GM20431 (cell line): Measurements from ENCODE around the gene MYH10.

Source experiments
- in situ Hi-C: fragments of 300-500 bp; cut with MseI, MboI; formaldehyde crosslinking; loops from one replicate; pipeline ENCODE4 v1.15.0; 2020; ENCODE audit warnings: low sequenced_read_pairs; ENCODE audit not compliant: unreplicated experiment

The MYH10 gene

GRCh38 chr17:8611137-8611536 lies 19.4 kb downstream of the MYH10 start:
- in situ Hi-C loops = no loop called here

- in situ Hi-C loops = no loop called here
These were observed 20.0 kb downstream of the MYH10 start for GRCh38 chr17:8610558-8610957.

DNA sequence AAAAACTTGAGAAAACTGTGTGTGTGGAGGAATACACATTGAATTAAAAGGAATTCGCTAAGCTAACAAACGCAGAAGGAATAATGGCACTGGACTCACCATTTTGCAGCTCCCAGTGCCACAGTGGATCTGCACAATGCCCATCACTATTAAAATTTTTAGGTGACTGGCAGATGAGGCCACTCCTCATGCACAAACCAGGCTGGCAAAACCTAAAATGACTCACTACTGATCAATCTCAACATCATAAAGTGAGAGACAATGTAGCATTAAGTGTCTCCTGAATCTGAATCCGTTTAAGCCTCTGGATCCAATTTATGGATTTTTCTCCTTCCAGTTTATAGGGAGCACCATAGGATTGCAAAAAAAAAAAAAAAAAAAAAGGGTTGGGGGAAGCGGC lies 20.6 kb downstream of the MYH10 start:
- in situ Hi-C loops = no loop called here

DNA sequence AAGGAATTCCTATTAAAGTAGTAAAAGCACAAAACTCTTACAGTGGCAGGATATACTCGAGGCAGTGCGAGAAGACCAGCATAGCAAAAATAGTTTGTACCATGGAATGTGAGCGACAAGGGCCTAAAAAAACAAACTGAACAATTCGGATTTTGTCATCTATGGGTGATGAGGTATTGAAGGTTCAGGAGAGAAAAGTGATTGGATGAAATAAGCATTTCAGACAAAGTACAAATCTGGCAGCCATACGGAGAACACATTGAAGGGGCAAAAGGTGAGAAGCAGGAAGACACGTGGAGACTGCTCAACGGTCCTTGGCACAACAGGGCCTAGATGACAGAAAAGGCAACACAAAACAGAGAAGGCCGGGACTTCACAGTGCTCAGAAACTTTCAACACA lies 22.5 kb downstream of the MYH10 start:
- in situ Hi-C loops = no loop called here

DNA sequence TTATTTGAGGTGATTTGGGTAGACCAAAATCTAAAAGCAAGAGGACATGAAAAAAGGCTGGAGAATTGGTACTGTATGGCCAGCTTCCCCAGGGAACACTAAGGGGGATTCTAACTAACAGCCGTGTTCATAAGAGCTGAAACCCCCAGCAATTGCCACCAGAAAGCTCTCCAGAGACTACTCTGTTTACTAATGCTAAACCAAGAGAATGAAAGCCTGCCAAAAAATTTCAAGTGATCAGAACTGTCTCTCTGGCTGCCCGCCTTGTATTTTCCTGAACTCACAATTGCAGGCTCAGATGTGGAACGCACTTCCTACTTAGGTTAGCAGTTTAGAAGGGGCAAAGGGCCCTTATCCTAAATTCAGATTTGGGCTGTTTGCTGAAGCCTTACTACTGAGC lies 24.1 kb downstream of the MYH10 start:
- in situ Hi-C loops = no loop called here

DNA sequence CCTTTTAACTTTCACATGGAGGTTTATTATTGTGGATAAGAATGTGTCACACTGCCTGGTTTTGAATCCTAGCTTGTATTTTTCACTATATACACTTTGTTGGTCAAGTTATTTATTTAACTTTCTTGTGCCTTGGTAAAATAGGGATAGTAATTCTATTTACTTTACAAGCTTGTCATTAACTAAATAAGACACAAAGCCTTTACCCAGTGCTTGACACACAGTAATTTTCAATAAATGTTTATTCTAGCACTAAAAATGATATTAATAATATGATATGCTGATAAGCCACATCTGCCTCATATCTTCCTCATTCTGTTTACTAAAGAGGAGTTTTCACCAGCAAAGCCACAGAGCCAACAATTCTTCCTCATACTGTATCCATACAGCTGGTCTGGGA lies 27.8 kb downstream of the MYH10 start:
- in situ Hi-C loops = no loop called here

- in situ Hi-C loops = no loop called here
These were observed 31.0 kb downstream of the MYH10 start for GRCh38 chr17:8599351-8600011.

DNA sequence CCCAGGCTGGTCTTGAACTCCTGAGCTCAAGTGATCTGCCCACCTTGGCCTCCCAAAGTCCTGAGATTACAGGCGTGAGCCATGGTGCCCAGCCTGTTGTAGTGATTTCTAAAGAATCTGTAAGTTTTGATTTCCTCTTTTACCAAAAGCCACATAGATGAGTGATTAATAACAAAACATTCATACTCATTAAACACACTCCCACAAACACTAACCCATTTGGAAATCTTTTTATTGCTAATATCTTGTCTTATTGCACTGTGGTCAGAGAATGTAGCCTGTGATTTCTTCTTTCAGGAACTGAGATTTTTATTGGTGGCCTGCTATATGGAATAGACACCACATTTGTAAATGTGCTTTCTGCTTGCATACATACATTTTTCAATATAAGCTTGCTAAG lies 31.6 kb downstream of the MYH10 start:
- in situ Hi-C loops = no loop called here

- in situ Hi-C loops = no loop called here
These were observed 36.7 kb downstream of the MYH10 start for GRCh38 chr17:8593830-8594229.

DNA sequence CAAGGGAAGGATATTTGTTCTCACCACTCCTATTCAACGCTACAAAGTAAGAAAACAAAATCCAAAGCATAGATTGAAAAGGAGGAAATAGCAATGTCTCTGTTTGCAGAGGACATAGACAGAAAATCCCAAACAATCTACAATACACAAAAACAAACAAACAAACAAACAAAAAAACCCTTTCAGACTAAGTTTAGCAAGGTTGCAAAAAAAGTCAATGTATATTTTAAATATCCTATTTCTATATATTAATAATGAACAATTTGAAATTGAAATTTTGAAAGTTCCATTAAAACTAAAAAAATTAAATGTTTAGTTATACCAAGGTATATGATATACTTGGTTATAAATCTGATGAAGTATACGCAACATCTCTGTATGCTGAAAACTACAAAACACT lies 37.2 kb downstream of the MYH10 start:
- in situ Hi-C loops = no loop called here

GRCh38 chr17:8588877-8589554 lies 41.5 kb downstream of the MYH10 start:
- in situ Hi-C loops = no loop called here

- in situ Hi-C loops = no loop called here
These were observed 43.8 kb downstream of the MYH10 start for GRCh38 chr17:8586766-8587165.

- in situ Hi-C loops = no loop called here
These were observed 44.6 kb downstream of the MYH10 start for GRCh38 chr17:8585911-8586310.

GRCh38 chr17:8583954-8584353 lies 46.6 kb downstream of the MYH10 start:
- in situ Hi-C loops = no loop called here

GRCh38 chr17:8580952-8581658 lies 49.4 kb downstream of the MYH10 start:
- in situ Hi-C loops = no loop called here

GRCh38 chr17:8577868-8578267 lies 52.7 kb downstream of the MYH10 start:
- in situ Hi-C loops = no loop called here

DNA sequence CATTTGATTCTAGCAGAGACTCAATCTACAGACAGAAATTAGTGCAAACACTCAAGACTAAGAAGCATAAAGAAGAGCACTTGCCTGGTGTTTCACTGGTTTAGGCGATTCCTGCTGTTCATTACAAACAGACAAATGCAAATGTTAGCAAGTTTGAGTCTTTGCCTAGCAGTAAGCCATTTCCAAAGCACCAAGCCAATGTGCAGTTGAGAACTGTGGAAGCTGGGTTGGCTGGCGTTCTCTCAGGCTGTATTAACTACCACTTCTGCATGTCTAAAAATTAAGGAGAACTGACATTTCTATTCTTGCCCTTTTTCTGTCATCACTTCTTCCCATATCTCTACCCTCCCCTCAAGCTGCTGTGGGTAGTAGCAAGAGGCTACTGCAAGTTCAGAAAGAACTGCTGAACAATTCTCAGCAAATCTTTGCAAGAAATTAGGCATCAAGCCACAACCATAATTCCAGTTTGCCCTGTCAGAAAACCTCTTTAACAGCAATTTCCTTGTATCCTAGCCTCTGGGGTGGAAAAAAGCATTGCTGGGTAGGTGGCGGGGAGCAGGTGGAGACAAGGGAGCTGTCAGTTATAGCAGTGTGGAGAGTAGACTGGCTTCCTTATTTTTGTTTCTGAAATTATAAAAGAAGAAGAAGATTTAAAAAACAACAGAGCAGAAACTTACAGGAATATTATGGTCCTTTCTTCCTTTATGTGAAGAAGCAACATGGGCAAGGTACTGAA lies 53.8 kb downstream of the MYH10 start:
- in situ Hi-C loops = no loop called here

- in situ Hi-C loops = loop anchor here (25.0 kb wide), 1 partner anchor 163 kb away; the partner anchor contains the start of gene CCDC42
These were observed 55.8 kb downstream of the MYH10 start for GRCh38 chr17:8574687-8575086.

- in situ Hi-C loops = loop anchor here (25.0 kb wide), 1 partner anchor 165 kb away; the partner anchor contains the start of gene CCDC42
These were observed 57.8 kb downstream of the MYH10 start for GRCh38 chr17:8572764-8573163.

GRCh38 chr17:8563981-8564602 lies 66.4 kb downstream of the MYH10 start:
- in situ Hi-C loops = loop anchor here (25.0 kb wide), 1 partner anchor 173 kb away; the partner anchor contains the start of gene CCDC42
